ENCODE measurements around the gene YES1.
"Not testable (repeated sequence)": the region's sequence is repeated elsewhere in the genome, so short reads cannot be mapped to it uniquely, and the experiment has no call there.

Gene YES1

DNA sequence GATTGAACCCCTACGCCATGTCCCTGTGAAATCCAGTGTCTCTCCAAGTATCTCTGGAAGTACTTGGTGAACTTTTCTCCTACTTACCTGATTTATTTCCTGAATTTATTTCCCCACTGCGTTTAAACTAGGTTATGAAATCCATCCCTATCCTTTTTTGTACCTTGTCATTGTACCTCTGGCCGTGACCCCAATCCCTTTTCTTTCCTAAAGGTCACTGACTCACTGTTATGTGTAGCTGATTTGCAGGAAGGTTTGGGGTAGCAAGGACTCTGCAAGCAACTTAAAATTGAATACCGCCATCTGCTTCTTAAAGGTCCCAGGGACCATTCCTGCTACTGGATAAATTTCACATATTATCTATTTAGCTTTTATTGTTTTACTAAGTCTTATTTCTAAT, 95.0 kb downstream of the YES1 start:
- no peak for FAIRE-seq

GRCh38 chr18:715626-716025, 96.4 kb downstream of the YES1 start:
- no peak for FAIRE-seq

DNA sequence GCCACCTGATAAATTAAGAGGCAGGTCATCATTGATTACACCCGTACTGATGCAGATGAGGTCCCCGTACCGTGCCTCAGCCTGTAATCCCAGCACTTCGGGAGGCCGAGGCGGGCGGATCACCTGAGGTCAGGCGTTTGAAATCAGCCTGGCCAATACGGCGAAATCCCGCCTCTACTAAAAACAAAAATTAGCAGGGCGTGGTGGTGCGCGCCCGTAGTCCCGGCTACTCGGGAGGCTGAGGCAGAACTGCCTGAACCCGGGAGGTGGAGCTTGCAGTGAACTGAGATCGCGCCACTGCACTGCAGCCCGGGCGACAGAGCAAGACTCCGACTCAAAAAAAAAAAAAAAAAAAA, 98.9 kb downstream of the YES1 start:
- no peak for FAIRE-seq

GRCh38 chr18:712401-713134, 99.5 kb downstream of the YES1 start, which contains the start of gene ENOSF1:
Gene ENOSF1 (minus strand): TSS chr18:712630. CDS start chr18:712587, 43 bp downstream.
- no peak for FAIRE-seq

GRCh38 chr18:711657-712400, 100.2 kb downstream of the YES1 start:
- FAIRE-seq = no peak

GRCh38 chr18:711310-711656, 100.8 kb downstream of the YES1 start:
- FAIRE-seq = no peak

DNA sequence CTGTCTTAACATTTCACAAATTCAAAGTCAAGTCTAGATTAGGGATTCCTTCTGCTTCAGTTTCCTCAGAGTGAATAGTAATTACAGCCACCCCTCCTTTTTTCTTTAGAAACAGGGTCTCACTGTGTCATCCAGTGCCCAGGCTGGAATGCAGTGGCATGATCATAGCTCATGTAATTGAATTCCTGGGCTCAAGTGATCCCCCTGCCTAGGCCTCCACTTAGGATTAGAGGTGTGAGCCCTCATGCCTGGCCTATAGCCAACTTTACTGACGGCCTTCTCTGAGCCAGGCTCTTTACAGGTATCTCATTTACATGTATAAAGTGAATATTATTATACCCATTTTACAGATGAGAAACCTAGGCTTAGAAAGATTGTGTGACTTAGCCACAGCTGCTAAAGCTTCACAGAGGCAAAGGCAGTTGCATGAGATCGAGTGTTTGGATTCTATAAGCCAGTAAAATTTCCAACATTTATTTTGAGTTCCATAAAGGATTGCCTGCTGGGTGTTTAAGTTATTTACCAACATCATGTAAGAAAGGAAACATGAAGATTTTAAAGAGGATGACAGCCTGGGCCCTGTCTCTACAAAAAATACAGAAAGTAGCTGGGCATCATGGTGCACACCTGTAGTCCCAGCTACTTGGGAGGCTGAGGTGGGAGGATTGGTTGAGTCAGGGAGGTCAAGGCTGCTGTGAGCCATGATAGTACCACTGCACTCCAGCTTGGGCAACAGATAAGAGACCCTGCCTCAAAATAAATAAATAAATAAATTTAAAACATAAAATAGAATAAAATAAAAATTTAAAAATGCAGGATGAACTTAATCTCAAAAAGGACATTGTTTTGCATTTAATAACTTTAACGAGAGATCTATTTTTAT, 101.4 kb downstream of the YES1 start:
- no peak for FAIRE-seq

GRCh38 chr18:709771-710170, 102.3 kb downstream of the YES1 start:
- no peak for FAIRE-seq

- FAIRE-seq = no peak
Observed at GRCh38 chr18:708096-708495, 103.9 kb downstream of the YES1 start.

- no peak for FAIRE-seq
Observed at GRCh38 chr18:706405-706804, 105.6 kb downstream of the YES1 start.

- FAIRE-seq = no peak
Observed at GRCh38 chr18:703213-703967, 108.7 kb downstream of the YES1 start.

GRCh38 chr18:697800-698199, 114.2 kb downstream of the YES1 start:
- FAIRE-seq = no peak

GRCh38 chr18:697012-697411, 115.0 kb downstream of the YES1 start:
- no peak for FAIRE-seq

DNA sequence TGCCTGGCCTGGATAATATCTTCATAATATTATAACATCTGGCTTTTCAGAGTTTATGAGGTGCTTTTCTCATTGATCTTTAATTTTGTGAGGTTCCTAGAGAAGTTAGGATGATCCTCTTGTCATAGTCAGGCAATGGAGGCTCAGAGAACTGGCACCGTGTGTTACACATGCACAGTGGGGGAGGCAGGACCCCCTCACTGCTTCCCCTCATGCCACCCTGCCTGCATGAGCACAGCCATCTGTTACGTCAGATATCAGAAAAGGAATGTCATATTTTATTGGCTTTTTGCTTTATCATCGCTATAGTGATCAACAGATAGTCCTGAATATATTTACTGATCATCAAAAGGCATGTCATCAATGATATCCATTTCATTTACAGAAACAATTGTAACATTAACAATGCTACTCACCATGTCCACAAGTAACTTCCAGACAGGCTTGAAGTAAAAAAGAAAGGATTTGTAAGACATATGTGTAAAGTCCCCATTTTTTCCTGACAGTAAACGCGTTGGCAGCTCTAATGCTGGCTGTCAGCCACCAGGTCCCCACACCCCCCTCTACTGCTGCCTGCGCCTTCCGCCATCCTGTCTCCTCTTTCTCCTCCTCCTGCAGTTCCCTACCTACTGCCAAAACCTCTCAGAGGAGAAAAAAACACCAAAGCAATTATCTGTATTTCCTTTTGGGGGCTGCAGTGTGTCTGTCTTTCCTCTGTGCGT, 118.4 kb downstream of the YES1 start:
- no peak for FAIRE-seq

DNA sequence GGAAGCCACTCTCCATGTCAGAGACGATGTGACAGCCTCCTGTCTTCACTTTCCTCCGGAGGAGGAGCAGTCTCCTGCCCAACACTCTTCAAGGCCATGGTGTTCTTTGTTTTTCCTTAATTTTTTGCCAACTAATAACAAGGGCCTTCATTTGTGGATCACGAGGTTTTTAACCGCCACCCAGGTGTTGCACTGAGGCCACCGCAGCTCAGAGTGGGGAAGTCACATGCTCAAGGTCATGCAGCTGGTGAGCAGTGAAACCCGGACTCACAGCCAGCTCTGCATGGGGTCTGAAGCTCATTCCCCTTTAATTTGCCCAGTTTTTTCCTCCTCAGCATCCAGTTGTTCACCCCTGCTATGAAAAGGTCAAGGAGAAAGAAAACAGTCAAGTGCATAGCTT, 119.2 kb downstream of the YES1 start:
- FAIRE-seq = no peak

DNA sequence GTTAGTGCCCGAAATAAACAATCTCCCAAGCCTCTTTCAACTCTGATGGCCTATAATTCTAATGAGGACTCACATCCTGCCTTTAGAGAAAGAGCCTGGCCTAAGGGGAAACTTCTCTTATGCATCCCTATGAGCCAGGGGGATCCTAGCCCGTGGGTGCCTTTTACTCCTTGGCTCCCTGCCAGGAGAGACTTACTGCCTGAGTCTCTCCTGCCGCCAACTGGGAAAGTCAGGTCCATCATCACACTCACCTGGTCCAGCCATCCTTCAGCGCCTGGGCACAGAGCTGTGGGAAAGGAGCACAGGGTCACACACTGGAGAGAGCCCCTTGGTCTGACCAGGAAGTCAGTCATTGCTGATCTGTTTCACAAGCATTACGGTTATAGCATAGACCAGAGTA, 123.7 kb downstream of the YES1 start:
- no peak for FAIRE-seq

GRCh38 chr18:686339-687111, 125.5 kb downstream of the YES1 start:
- no peak for FAIRE-seq

DNA sequence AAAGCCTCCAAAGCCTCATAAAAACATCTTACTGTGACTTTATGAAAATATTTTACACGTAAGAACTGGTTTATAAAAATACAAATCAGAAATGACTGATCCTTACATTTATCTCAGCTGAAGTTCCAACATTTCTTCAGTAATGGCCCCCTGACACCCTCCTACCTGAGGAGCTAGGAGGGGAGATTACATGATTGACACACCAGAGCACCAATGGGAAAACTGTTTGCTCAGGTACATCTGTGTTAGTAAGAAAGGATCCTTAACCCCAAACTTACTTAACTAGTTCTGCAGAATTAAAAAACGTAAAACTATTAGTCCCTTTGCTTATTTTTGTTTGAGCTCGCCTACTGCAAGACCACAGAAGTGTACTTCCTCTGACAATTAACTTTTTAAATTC, 126.6 kb downstream of the YES1 start:
- FAIRE-seq = no peak

DNA sequence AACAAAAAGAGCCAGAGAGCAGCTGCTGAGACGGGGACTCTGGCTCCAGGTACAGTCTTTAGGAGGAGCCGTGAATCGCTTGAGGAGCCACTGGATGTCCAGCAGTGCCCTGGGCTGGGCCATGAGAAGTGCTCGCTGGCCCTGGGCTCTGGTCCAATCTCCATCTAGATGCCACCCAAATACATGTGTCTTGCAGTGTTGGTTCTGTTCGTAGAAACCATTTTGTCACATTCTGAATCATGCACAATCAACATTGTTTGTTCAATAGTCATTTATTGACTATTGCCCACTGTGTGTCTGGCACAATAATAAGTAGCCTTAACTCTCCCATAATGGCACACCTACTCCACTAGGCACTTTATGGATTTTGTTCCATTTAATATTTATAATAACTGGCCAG, 128.5 kb downstream of the YES1 start:
- FAIRE-seq = no peak

DNA sequence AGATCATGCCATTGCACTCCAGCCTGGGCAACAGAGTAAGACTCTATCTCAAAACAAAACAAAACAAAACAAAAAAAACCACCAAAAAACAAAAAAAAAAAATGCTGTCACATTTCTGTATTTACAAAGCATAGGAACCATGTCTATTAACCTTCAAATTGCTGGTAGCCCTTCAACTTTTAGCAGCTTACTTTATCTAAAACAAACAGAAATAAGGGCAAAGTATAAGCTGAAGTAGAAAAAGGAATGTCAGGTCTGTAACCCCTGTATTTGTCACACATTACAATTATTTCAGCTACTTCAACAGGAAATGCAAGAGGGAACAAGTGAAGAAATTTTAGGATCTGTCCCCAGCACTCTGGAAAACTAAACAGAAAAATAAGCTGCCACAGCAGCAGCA, 129.2 kb downstream of the YES1 start:
- no peak for FAIRE-seq

DNA sequence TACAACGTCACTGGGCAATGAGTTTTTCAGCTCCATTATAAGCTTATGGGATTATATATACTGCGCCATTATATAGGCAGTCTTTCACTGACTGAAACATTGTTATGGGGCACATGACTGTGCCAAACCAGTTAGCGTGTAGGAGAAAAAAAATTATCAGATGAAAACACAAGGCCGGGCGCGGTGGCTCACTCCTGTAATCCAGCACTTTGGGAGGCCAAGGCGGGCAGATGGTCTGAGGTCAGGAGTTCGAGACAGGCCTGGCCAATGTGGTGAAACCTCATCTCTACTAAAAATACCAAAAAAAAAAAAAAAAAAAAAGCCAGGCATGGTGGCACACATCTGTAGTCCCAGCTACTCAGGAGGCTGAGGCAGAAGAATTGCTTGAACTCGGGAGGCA, 129.6 kb downstream of the YES1 start:
- not testable (repeated sequence) for FAIRE-seq
